ENCODE data around the gene TSPEAR.

- TF ChIP-seq CTCF (IDR thresholded peaks at IDR 0.05) (no peak), POLR2A (IDR thresholded peaks at IDR 0.05) (no peak)
These were observed 102.2 kb downstream of the TSPEAR start for GRCh38 chr21:44609193-44609592.

All from testis (tissue), 2 donors.